ENCODE measurements around the gene GRB7.

DNA sequence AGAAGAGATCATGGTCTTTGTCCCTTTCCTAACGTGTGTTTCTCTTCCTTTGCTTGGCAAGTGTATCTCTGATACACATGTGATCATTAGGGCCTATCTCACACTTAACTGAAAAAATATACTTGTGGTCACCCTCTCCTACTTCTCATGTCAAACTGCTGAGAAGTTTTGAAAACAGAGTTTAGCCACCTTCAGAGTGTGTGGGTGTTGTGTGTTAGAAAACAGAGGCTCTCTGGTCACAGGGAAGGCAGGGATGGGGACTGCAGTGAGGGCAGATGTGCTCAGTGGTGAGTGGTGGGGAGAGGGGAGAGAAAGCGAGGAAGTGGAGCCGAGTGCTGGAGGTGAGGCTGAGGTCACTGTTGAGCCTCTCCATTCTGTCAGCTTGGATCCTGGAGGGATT, 29.4 kb downstream of the GRB7 start:
- TF ChIP-seq, protein P1, sequence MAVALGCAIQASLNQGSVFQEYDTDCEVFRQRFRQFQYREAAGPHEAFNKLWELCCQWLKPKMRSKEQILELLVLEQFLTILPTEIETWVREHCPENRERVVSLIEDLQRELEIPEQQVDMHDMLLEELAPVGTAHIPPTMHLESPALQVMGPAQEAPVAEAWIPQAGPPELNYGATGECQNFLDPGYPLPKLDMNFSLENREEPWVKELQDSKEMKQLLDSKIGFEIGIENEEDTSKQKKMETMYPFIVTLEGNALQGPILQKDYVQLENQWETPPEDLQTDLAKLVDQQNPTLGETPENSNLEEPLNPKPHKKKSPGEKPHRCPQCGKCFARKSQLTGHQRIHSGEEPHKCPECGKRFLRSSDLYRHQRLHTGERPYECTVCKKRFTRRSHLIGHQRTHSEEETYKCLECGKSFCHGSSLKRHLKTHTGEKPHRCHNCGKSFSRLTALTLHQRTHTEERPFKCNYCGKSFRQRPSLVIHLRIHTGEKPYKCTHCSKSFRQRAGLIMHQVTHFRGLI (CRISPR knock-in tag; IDR thresholded peaks at IDR 0.05), result no peak
- TF ChIP-seq ESRRA (IDR thresholded peaks at IDR 0.05; ENCODE audit: borderline replicate concordance, low read depth) (no peak), KDM1A (IDR thresholded peaks at IDR 0.05) (no peak), ZC3H11A (IDR thresholded peaks at IDR 0.05; ENCODE audit: low read depth, low read length) (no peak)
- TF ChIP-seq, protein P2, sequence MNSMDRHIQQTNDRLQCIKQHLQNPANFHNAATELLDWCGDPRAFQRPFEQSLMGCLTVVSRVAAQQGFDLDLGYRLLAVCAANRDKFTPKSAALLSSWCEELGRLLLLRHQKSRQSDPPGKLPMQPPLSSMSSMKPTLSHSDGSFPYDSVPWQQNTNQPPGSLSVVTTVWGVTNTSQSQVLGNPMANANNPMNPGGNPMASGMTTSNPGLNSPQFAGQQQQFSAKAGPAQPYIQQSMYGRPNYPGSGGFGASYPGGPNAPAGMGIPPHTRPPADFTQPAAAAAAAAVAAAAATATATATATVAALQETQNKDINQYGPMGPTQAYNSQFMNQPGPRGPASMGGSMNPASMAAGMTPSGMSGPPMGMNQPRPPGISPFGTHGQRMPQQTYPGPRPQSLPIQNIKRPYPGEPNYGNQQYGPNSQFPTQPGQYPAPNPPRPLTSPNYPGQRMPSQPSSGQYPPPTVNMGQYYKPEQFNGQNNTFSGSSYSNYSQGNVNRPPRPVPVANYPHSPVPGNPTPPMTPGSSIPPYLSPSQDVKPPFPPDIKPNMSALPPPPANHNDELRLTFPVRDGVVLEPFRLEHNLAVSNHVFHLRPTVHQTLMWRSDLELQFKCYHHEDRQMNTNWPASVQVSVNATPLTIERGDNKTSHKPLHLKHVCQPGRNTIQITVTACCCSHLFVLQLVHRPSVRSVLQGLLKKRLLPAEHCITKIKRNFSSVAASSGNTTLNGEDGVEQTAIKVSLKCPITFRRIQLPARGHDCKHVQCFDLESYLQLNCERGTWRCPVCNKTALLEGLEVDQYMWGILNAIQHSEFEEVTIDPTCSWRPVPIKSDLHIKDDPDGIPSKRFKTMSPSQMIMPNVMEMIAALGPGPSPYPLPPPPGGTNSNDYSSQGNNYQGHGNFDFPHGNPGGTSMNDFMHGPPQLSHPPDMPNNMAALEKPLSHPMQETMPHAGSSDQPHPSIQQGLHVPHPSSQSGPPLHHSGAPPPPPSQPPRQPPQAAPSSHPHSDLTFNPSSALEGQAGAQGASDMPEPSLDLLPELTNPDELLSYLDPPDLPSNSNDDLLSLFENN (IDR thresholded peaks at IDR 0.05; ENCODE audit: low read depth in 2 of 2, low read length in 2 of 2), result no peak
- TF ChIP-seq, protein P3, sequence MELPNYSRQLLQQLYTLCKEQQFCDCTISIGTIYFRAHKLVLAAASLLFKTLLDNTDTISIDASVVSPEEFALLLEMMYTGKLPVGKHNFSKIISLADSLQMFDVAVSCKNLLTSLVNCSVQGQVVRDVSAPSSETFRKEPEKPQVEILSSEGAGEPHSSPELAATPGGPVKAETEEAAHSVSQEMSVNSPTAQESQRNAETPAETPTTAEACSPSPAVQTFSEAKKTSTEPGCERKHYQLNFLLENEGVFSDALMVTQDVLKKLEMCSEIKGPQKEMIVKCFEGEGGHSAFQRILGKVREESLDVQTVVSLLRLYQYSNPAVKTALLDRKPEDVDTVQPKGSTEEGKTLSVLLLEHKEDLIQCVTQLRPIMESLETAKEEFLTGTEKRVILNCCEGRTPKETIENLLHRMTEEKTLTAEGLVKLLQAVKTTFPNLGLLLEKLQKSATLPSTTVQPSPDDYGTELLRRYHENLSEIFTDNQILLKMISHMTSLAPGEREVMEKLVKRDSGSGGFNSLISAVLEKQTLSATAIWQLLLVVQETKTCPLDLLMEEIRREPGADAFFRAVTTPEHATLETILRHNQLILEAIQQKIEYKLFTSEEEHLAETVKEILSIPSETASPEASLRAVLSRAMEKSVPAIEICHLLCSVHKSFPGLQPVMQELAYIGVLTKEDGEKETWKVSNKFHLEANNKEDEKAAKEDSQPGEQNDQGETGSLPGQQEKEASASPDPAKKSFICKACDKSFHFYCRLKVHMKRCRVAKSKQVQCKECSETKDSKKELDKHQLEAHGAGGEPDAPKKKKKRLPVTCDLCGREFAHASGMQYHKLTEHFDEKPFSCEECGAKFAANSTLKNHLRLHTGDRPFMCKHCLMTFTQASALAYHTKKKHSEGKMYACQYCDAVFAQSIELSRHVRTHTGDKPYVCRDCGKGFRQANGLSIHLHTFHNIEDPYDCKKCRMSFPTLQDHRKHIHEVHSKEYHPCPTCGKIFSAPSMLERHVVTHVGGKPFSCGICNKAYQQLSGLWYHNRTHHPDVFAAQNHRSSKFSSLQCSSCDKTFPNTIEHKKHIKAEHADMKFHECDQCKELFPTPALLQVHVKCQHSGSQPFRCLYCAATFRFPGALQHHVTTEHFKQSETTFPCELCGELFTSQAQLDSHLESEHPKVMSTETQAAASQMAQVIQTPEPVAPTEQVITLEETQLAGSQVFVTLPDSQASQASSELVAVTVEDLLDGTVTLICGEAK (IDR thresholded peaks at IDR 0.05), result no peak
- TF ChIP-seq, protein P3 (CRISPR knock-in tag; IDR thresholded peaks at IDR 0.05), result no peak
- TF ChIP-seq, protein P4, sequence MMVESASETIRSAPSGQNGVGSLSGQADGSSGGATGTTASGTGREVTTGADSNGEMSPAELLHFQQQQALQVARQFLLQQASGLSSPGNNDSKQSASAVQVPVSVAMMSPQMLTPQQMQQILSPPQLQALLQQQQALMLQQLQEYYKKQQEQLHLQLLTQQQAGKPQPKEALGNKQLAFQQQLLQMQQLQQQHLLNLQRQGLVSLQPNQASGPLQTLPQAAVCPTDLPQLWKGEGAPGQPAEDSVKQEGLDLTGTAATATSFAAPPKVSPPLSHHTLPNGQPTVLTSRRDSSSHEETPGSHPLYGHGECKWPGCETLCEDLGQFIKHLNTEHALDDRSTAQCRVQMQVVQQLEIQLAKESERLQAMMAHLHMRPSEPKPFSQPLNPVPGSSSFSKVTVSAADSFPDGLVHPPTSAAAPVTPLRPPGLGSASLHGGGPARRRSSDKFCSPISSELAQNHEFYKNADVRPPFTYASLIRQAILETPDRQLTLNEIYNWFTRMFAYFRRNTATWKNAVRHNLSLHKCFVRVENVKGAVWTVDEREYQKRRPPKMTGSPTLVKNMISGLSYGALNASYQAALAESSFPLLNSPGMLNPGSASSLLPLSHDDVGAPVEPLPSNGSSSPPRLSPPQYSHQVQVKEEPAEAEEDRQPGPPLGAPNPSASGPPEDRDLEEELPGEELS (CRISPR knock-in tag; IDR thresholded peaks at IDR 0.05; ENCODE audit: borderline replicate concordance), result no peak

All from K562 (cell line).